MM.1S (cell line): ENCODE results near the gene PPP1CA.
"Not testable (repeated sequence)": the region's sequence is repeated elsewhere in the genome, so short reads cannot be mapped to it uniquely, and the experiment has no call there.

ENCODE experiments used
- DNase-seq: peaks from one replicate; pipeline ENCODE4 v3.0.0-alpha.2; 2015
- H2AFZ ChIP-seq: fragments of 300-600 bp; sonication (generic); 2 replicates; pipeline ENCODE4 v1.6.0; 2016; ENCODE audit warnings: antibody characterized with exemption, low read length
- H3F3A ChIP-seq: fragments of 300-600 bp; sonication (generic); 2 replicates; pipeline ENCODE4 v1.6.1; 2016; ENCODE audit warnings: mild to moderate bottlenecking, antibody characterized with exemption, low read length, moderate library complexity, mixed read lengths; ENCODE audit not compliant: insufficient read depth
- H3K27ac ChIP-seq: fragments of 300-600 bp; sonication (generic); 2 replicates; pipeline ENCODE4 v1.5.1; 2016; ENCODE audit warnings: mild to moderate bottlenecking, low read length
- H3K27me3 ChIP-seq: fragments of 300-600 bp; sonication (generic); replicated peaks from 2 replicates; pipeline ENCODE4 v1.6.0; 2016; ENCODE audit warnings: low read length; ENCODE audit not compliant: insufficient read depth
- H3K36me3 ChIP-seq: fragments of 300-600 bp; sonication (generic); replicated peaks from 2 replicates; pipeline ENCODE4 v1.6.1; 2016; ENCODE audit warnings: mild to moderate bottlenecking, low read length, mixed read lengths; ENCODE audit not compliant: insufficient read depth
- H3K4me1 ChIP-seq: fragments of 300-600 bp; sonication (generic); 2 replicates; pipeline ENCODE4 v1.6.1; 2016; ENCODE audit warnings: low read length, mixed read lengths
- H3K4me2 ChIP-seq: fragments of 300-600 bp; sonication (generic); 2 replicates; pipeline ENCODE4 v1.6.0; 2016; ENCODE audit warnings: low read depth, low read length
- H3K4me3 ChIP-seq: fragments of 300-600 bp; sonication (generic); 2 replicates; pipeline ENCODE4 v1.5.1; 2016; ENCODE audit warnings: low read length, mixed read lengths
- H3K79me2 ChIP-seq: fragments of 300-600 bp; sonication (generic); 2 replicates; pipeline ENCODE4 v1.6.1; 2016; ENCODE audit warnings: mixed run types, low read length, mixed read lengths
- H3K9ac ChIP-seq: fragments of 300-600 bp; sonication (generic); 2 replicates; pipeline ENCODE4 v1.6.1; 2016; ENCODE audit warnings: low read length, mixed read lengths
- H3K9me2 ChIP-seq: fragments of 300-600 bp; sonication (generic); replicated peaks from 2 replicates; pipeline ENCODE4 v1.6.1; 2016; ENCODE audit warnings: mild to moderate bottlenecking, low read length, mixed read lengths; ENCODE audit not compliant: insufficient read depth
- H3K9me3 ChIP-seq: fragments of 300-600 bp; sonication (generic); replicated peaks from 2 replicates; pipeline ENCODE4 v1.6.1; 2016; ENCODE audit warnings: mild to moderate bottlenecking, low read length, mixed read lengths; ENCODE audit not compliant: insufficient read depth
- H4K20me1 ChIP-seq: fragments of 300-600 bp; sonication (generic); 2 replicates; pipeline ENCODE4 v1.6.1; 2016; ENCODE audit warnings: mild to moderate bottlenecking, low read length, moderate library complexity, mixed read lengths; ENCODE audit not compliant: insufficient read depth
- EZH2 ChIP-seq: fragments of 300-600 bp; sonication (generic); optimal IDR thresholded peaks from 2 replicates; pipeline ENCODE3; 2017; ENCODE audit warnings: low read depth, mild to moderate bottlenecking, antibody characterized with exemption, low read length, mixed read lengths
- EZH2phosphoT487 ChIP-seq: fragments of 300-600 bp; sonication (generic); IDR thresholded peaks from 2 replicates; pipeline ENCODE4 v1.6.1; 2018; ENCODE audit warnings: antibody characterized with exemption, low read length
- TF ChIP-seq, protein P1 (sequence below): fragments of 300-600 bp; sonication (generic); IDR thresholded peaks from 2 replicates; pipeline ENCODE4 v1.5.1; 2016; ENCODE audit warnings: antibody characterized with exemption, low read length, mixed read lengths

The PPP1CA gene

GRCh38 chr11:67429038-67429668, 27.5 kb upstream of the PPP1CA start:
- H3K4me1 ChIP-seq = peaks cover 4% of the 10 kb centered on the region
- TF ChIP-seq, protein P1, sequence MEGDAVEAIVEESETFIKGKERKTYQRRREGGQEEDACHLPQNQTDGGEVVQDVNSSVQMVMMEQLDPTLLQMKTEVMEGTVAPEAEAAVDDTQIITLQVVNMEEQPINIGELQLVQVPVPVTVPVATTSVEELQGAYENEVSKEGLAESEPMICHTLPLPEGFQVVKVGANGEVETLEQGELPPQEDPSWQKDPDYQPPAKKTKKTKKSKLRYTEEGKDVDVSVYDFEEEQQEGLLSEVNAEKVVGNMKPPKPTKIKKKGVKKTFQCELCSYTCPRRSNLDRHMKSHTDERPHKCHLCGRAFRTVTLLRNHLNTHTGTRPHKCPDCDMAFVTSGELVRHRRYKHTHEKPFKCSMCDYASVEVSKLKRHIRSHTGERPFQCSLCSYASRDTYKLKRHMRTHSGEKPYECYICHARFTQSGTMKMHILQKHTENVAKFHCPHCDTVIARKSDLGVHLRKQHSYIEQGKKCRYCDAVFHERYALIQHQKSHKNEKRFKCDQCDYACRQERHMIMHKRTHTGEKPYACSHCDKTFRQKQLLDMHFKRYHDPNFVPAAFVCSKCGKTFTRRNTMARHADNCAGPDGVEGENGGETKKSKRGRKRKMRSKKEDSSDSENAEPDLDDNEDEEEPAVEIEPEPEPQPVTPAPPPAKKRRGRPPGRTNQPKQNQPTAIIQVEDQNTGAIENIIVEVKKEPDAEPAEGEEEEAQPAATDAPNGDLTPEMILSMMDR = no peak
- TF ChIP-seq EZH2phosphoT487 (no peak), EZH2 (no peak)
- peak overlapping the region; percentile 98 for H3K4me3 ChIP-seq
- H2AFZ ChIP-seq = peak overlapping the region; percentile 21; the same call in 1 of the 2 replicates
- H3K9ac ChIP-seq = peak overlapping the region; percentile 90
- no peaks in the 10 kb centered on the region for H3K9me2 ChIP-seq
- H3K27ac ChIP-seq = peak overlapping the region; percentile 26; the same call in 1 of the 2 replicates
- H4K20me1 ChIP-seq = no peaks in the 10 kb centered on the region
- no peaks in the 10 kb centered on the region; the same call in 1 of the 2 replicates for H3K36me3 ChIP-seq
- peak overlapping the region; percentile 74 for H3K4me2 ChIP-seq
- H3K9me3 ChIP-seq = no peaks in the 10 kb centered on the region
- H3K79me2 ChIP-seq = peaks cover 33% of the 10 kb centered on the region
- peaks cover 4% of the 10 kb centered on the region; the same call in 1 of the 2 replicates for H3F3A ChIP-seq
- H3K27me3 ChIP-seq = no peaks in the 10 kb centered on the region
- DNase-seq = no peak

- peak within 1 kb of the TSS; percentile 69 for H2AFZ ChIP-seq
- TF ChIP-seq EZH2 (no peak), EZH2phosphoT487 (no peak)
- TF ChIP-seq, protein P1 = no peak
- no peaks in the 10 kb centered on the region for H3K9me3 ChIP-seq
- H3K4me1 ChIP-seq = peaks cover 4% of the 10 kb centered on the region
- peak within 1 kb of the TSS; percentile 82 for H3K4me2 ChIP-seq
- H3K36me3 ChIP-seq = no peaks in the 10 kb centered on the region; the same call in 1 of the 2 replicates
- no peaks in the 10 kb centered on the region for H4K20me1 ChIP-seq
- DNase-seq = peak; percentile 97
- no peaks in the 10 kb centered on the region for H3K27me3 ChIP-seq
- no peaks in the 10 kb centered on the region for H3K9me2 ChIP-seq
- peak within 1 kb of the TSS; percentile 68 for H3K27ac ChIP-seq
- H3K4me3 ChIP-seq = peak within 1 kb of the TSS; percentile 98
- peak within 1 kb of the TSS; percentile 90 for H3K9ac ChIP-seq
- peaks cover 4% of the 10 kb centered on the region; the same call in 1 of the 2 replicates for H3F3A ChIP-seq
- peaks cover 33% of the 10 kb centered on the region for H3K79me2 ChIP-seq
Measured at GRCh38 chr11:67428052-67429001, 26.7 kb upstream of the PPP1CA start, which contains the start of gene RPS6KB2. Gene RPS6KB2, plus strand, starts transcription at chr11:67428494. Its CDS starts 52 bp downstream, at chr11:67428546.

DNA sequence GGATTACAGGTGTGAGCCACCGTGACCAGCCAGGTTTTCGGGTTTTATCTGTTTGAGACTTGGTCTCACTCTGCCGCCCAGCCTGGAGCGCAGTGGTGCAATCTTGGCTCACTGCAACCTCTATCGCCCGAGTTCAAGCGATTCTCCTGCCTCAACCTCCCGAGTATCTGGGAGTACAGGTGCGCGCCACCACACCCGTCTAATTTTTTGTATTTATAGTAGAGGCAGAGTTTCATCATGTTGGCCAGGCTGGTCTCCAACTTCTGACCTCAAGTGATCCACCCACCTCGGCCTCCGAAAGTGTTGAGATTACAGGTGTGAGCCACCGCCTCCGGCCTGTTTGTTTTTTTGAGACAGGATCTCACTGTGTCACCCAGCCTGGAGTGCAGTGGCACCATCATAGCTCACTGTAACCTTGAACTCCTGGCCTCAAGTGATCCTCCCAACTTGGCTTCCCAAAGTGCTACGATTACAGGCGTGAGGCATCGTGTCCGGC, 25.8 kb upstream of the PPP1CA start:
- DNase-seq = peak; percentile 13
- peak overlapping the region; percentile 69 for H2AFZ ChIP-seq

More for the DNA sequence above, 25.8 kb upstream of the PPP1CA start:
- not testable (repeated sequence) for H4K20me1 ChIP-seq, H3K27me3 ChIP-seq, H3K36me3 ChIP-seq, H3K9me2 ChIP-seq, H3K9me3 ChIP-seq, H3F3A ChIP-seq, H3K4me1 ChIP-seq
- Histone ChIP-seq H3K9ac (peak overlapping the region; percentile 90), H3K4me3 (peak overlapping the region; percentile 98), H3K27ac (peak overlapping the region; percentile 68), H3K79me2 (peaks cover 33% of the 10 kb centered on the region), H3K4me2 (peak overlapping the region; percentile 82)
